Measurements from ENCODE around the gene FCN2.

GRCh38 chr9:134870746-134871662, 9.6 kb upstream of the FCN2 start:
- TF ChIP-seq, protein P1, sequence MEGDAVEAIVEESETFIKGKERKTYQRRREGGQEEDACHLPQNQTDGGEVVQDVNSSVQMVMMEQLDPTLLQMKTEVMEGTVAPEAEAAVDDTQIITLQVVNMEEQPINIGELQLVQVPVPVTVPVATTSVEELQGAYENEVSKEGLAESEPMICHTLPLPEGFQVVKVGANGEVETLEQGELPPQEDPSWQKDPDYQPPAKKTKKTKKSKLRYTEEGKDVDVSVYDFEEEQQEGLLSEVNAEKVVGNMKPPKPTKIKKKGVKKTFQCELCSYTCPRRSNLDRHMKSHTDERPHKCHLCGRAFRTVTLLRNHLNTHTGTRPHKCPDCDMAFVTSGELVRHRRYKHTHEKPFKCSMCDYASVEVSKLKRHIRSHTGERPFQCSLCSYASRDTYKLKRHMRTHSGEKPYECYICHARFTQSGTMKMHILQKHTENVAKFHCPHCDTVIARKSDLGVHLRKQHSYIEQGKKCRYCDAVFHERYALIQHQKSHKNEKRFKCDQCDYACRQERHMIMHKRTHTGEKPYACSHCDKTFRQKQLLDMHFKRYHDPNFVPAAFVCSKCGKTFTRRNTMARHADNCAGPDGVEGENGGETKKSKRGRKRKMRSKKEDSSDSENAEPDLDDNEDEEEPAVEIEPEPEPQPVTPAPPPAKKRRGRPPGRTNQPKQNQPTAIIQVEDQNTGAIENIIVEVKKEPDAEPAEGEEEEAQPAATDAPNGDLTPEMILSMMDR (IDR thresholded peaks at IDR 0.05 in 8 of 11, conservative IDR thresholded peaks at IDR 0.05 in 3 of 11), result no peak
- no peak for TF ChIP-seq POLR2A (IDR thresholded peaks at IDR 0.05)
- no peak for TF ChIP-seq POLR2AphosphoS5 (IDR thresholded peaks at IDR 0.05)
